Measurements from ENCODE around the gene KDM4B. TPM values are rescaled to one million over a fixed set of nuclear protein-coding genes. Genes with fewer than 3 reads are reported as not detected.
"Not testable (repeated sequence)": the region's sequence is repeated elsewhere in the genome, so short reads cannot be mapped to it uniquely, and the experiment has no call there.

Gene KDM4B
- total and polyA plus RNA-seq, 9 of the 15 experiments (the other 6 are each of a cell fraction or from before 2014, with no cell fraction given), result 0.21 to 29.9 (median 7.3) TPM

DNA sequence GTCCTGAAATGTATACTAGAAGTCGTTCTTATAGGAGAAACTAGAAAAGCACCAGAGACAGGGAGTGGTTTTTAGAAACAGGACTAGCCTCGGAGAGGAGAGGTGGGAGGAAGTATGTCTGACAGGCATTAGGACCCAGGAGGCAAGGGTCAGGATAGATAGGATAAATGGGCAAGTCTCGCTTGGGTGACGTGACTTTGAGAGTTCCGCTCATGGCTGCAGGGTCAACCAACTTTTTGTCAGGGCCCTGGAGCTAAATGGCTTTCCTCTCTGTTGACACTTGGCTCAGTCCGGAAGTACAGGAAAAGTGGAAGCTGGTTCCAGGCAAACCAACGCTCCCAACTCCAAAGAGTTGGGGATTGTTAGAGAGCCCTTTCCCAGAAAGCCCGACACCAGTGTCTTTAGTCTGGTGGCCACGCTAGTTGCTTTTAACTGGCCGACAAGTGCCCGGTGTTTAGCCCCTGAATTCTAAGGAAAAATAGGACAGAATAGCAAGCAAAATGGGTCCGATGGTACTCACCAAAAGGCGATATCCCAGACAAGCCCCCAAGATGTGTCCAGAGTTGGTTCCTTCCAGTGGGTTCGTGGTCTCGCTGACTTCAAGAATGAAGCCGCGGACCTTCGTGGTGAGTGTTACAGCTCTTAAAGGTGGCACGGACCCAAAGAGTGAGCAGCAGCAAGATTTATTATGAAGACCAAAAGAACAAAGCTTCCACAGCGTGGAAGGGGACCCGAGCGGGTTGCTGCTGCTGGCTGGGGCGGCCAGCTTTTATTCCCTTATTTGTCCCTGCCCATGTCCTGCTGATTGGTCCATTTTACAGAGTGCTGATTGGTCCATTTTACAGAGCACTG is 196.2 kb downstream of the KDM4B start (continued):
- TF ChIP-seq, protein P1, sequence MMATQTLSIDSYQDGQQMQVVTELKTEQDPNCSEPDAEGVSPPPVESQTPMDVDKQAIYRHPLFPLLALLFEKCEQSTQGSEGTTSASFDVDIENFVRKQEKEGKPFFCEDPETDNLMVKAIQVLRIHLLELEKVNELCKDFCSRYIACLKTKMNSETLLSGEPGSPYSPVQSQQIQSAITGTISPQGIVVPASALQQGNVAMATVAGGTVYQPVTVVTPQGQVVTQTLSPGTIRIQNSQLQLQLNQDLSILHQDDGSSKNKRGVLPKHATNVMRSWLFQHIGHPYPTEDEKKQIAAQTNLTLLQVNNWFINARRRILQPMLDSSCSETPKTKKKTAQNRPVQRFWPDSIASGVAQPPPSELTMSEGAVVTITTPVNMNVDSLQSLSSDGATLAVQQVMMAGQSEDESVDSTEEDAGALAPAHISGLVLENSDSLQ (IDR thresholded peaks at IDR 0.05), result peak; percentile 34; the same call in 1 of the 2 replicates
- TF ChIP-seq, protein P2, sequence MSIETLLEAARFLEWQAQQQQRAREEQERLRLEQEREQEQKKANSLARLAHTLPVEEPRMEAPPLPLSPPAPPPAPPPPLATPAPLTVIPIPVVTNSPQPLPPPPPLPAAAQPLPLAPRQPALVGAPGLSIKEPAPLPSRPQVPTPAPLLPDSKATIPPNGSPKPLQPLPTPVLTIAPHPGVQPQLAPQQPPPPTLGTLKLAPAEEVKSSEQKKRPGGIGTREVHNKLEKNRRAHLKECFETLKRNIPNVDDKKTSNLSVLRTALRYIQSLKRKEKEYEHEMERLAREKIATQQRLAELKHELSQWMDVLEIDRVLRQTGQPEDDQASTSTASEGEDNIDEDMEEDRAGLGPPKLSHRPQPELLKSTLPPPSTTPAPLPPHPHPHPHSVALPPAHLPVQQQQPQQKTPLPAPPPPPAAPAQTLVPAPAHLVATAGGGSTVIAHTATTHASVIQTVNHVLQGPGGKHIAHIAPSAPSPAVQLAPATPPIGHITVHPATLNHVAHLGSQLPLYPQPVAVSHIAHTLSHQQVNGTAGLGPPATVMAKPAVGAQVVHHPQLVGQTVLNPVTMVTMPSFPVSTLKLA (conservative IDR thresholded peaks at IDR 0.05), result peak in 1 of 2 experiments; percentile 28; a peak in 1 of 4 replicates
- TF ChIP-seq ETV1 (tag; conservative IDR thresholded peaks at IDR 0.05; ENCODE audit: low read depth), result peak; percentile 67
- peak in 1 of 2 experiments; percentile 26; a peak in 1 of 4 replicates for TF ChIP-seq HDAC1 (IDR thresholded peaks at IDR 0.05)
- not testable (repeated sequence) for TF ChIP-seq NR2C2 (CRISPR knock-in tag; IDR thresholded peaks at IDR 0.05); ATF1 (CRISPR knock-in tag; IDR thresholded peaks at IDR 0.05); TOE1 (CRISPR knock-in tag; IDR thresholded peaks at IDR 0.05; ENCODE audit: borderline replicate concordance, low read depth)
- peak; percentile 75 for TF ChIP-seq NR2C2 (tag; IDR thresholded peaks at IDR 0.05)
- 0 out of 2 replicates have a peak, but pooled peaks have one; percentile 36 for TF ChIP-seq NFRKB (IDR thresholded peaks at IDR 0.05; ENCODE audit: low read depth)
- TF ChIP-seq TAF7 (tag; IDR thresholded peaks at IDR 0.05), result peak; percentile 66
- TF ChIP-seq JUND (IDR thresholded peaks at IDR 0.05; ENCODE audit: borderline replicate concordance, low read depth, low read length), result 0 out of 2 replicates have a peak, but pooled peaks have one; percentile 35
- TF ChIP-seq JUND (tag; IDR thresholded peaks at IDR 0.05; ENCODE audit: borderline replicate concordance, low read depth, low read length), result peak; percentile 30; the same call in 1 of the 3 replicates
- TF ChIP-seq CHD2 (IDR thresholded peaks at IDR 0.05; ENCODE audit: low read depth, low read length), result peak; percentile 73
- peak in 1 of 2 experiments; percentile 79; a peak in 1 of 4 replicates for TF ChIP-seq SRF (CRISPR knock-in tag; IDR thresholded peaks at IDR 0.05)
- peak; percentile 96 for TF ChIP-seq MTA3 (IDR thresholded peaks at IDR 0.05; ENCODE audit: borderline replicate concordance)
- TF ChIP-seq SPI1 (IDR thresholded peaks at IDR 0.05; ENCODE audit: borderline replicate concordance, low read depth, low read length), result peak; percentile 46; the same call in 1 of the 2 replicates
- TF ChIP-seq PHF8 (IDR thresholded peaks at IDR 0.05; ENCODE audit: borderline replicate concordance, low read length), result peak; percentile 30; the same call in 1 of the 2 replicates
- TF ChIP-seq ARID1B (IDR thresholded peaks at IDR 0.05), result 0 out of 2 replicates have a peak, but pooled peaks have one; percentile 17
- TF ChIP-seq TAF1 (IDR thresholded peaks at IDR 0.05; ENCODE audit: control insufficient read depth, extremely low read depth, insufficient read depth, low read length, severe bottlenecking), result peak; percentile 50
- peak; percentile 94 to 99 for TF ChIP-seq ARNT (IDR thresholded peaks at IDR 0.05)
- TF ChIP-seq NFYB (IDR thresholded peaks at IDR 0.05; ENCODE audit: extremely low read depth, insufficient read length), result peak; percentile 77
- TF ChIP-seq NEUROD1 (IDR thresholded peaks at IDR 0.05; ENCODE audit: borderline replicate concordance, low read depth, low read length, partially characterized antibody), result peak; percentile 57
- peak; percentile 56 for TF ChIP-seq ATF1 (tag; IDR thresholded peaks at IDR 0.05)
- TF ChIP-seq TOE1 (IDR thresholded peaks at IDR 0.05; ENCODE audit: borderline replicate concordance), result peak; percentile 87
- TF ChIP-seq ATF7 (IDR thresholded peaks at IDR 0.05), result peak; percentile 62
